Skeletal muscle tissue (tissue), 4 donors: ENCODE measurements around the gene PLEK2. TPM values are rescaled to one million over a fixed set of nuclear protein-coding genes. Genes with fewer than 3 reads are reported as not detected.
A peak's percentile ranks its signal among the peaks of the same experiment; 100 is the strongest.

Experiments
- H3K27ac ChIP-seq: one replicate; pipeline ENCODE4 v1.7.0; 2013; ENCODE audit warnings: mild to moderate bottlenecking, low read depth, low read length, inconsistent platforms
- H3K27me3 ChIP-seq, 3 donors: one replicate each; pipeline ENCODE4 v1.7.0; 2013; ENCODE audit warnings: low read length in 3 of 3; ENCODE audit not compliant: control insufficient read depth in 3 of 3, insufficient read depth in 3 of 3
- H3K36me3 ChIP-seq, 3 donors: one replicate each; pipeline ENCODE4 v1.7.0; 2013; ENCODE audit warnings: low read length in 3 of 3; ENCODE audit not compliant: control insufficient read depth in 3 of 3, insufficient read depth in 3 of 3
- H3K4me1 ChIP-seq, 3 donors: one replicate each; pipeline ENCODE4 v1.7.0; 2013; ENCODE audit warnings: low read length in 3 of 3, mild to moderate bottlenecking in 3 of 3; ENCODE audit not compliant: control insufficient read depth in 3 of 3, insufficient read depth in 3 of 3
- H3K4me3 ChIP-seq, 3 donors: one replicate each; pipeline ENCODE4 v1.7.0; 2013; ENCODE audit warnings: low read length in 3 of 3
- H3K9ac ChIP-seq, 3 donors: one replicate each; pipeline ENCODE4 v1.7.0; 2013; ENCODE audit warnings: low read length in 3 of 3, mild to moderate bottlenecking in 3 of 3, moderate library complexity in 2 of 3, low read depth in 1 of 3
- H3K9me3 ChIP-seq, 3 donors: one replicate each; pipeline ENCODE4 v1.7.0; 2013; ENCODE audit warnings: low read length in 3 of 3; ENCODE audit not compliant: control insufficient read depth in 3 of 3
- total RNA-seq: library from RNA; depleted of rRNA; stranded (reverse); fragments of >200 nt; gene quantifications from one replicate; pipeline ENCODE4 v1.2.3, GENCODE V29; 2014
- donor health status: Osteomylitis.

The PLEK2 gene
- total RNA-seq, 1 donor from 2014 or later, result 3.7 TPM

- no peak overlapping the region for H3K4me3 ChIP-seq
- peaks cover 4 to 12% (median 6%) of the 10 kb centered on the region in 3 donors for H3K4me1 ChIP-seq
- H3K27ac ChIP-seq, result no peak overlapping the region
- no peak overlapping the region for H3K9ac ChIP-seq
- H3K9me3 ChIP-seq, result no peaks in the 10 kb centered on the region
- no peaks in the 10 kb centered on the region for H3K36me3 ChIP-seq
- H3K27me3 ChIP-seq, result no peaks in the 10 kb centered on the region
Observed at GRCh38 chr14:67446371-67447032, 34.5 kb upstream of the PLEK2 start.

GRCh38 chr14:67444395-67444794 lies 32.4 kb upstream of the PLEK2 start:
- Histone ChIP-seq H3K4me3 (no peak overlapping the region), H3K9ac (no peak overlapping the region), H3K27me3 (no peaks in the 10 kb centered on the region), H3K9me3 (no peaks in the 10 kb centered on the region), H3K36me3 (no peaks in the 10 kb centered on the region), H3K27ac (no peak overlapping the region), H3K4me1 (peaks cover 4 to 13% (median 6%) of the 10 kb centered on the region in 3 donors)

DNA sequence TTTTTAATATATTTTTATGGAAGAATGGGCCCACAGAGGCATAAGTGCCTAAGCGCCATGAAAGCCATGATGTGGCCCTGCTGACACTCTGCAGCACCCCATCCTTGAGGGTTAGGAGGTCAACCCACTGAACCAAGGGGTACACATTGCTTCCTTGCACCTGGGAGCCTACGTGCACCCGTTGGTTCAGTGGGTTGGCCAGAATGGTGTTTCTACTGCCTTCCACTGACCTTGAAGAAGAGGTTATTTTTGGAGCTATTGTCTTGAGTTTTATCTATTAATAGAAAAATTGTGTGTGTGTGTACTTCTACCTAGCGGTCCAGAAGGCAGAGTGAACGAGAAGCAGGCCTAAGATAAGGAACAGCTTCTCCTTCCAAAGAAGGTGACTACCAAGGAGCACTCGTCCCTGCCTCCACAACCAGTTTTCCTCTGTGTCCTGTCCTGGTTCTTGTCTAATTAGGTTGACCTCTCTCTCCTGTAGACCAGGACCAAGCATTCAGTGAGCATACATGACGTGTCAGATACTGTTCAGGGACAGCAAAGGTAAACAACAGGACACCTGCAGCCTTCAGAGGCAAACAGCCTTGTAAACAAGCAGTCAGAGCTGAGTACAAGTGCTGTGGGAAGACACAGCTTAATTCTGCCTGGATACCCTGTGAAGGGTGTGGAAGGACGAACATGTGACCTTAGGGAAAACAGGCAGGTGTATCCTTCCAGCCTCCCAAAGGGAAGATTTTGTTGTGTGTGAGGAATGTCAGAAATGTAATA lies 30.4 kb upstream of the PLEK2 start:
- H3K9ac ChIP-seq, result peak overlapping the region in 1 of 3 donors; percentile 33
- H3K27ac ChIP-seq, result no peak overlapping the region
- no peaks in the 10 kb centered on the region for H3K36me3 ChIP-seq
- H3K4me1 ChIP-seq, result peaks cover 6 to 13% (median 7%) of the 10 kb centered on the region in 3 donors
- H3K27me3 ChIP-seq, result no peaks in the 10 kb centered on the region
- H3K4me3 ChIP-seq, result no peak overlapping the region
- H3K9me3 ChIP-seq, result no peaks in the 10 kb centered on the region

GRCh38 chr14:67441672-67442071 lies 29.7 kb upstream of the PLEK2 start:
- Histone ChIP-seq H3K9ac (no peak overlapping the region), H3K9me3 (no peaks in the 10 kb centered on the region), H3K4me3 (no peak overlapping the region), H3K27me3 (no peaks in the 10 kb centered on the region), H3K4me1 (peaks cover 5 to 13% (median 7%) of the 10 kb centered on the region in 3 donors), H3K27ac (no peak overlapping the region), H3K36me3 (no peaks in the 10 kb centered on the region)

- Histone ChIP-seq H3K4me3 (no peak overlapping the region), H3K9me3 (no peaks in the 10 kb centered on the region), H3K27me3 (no peaks in the 10 kb centered on the region), H3K27ac (no peak overlapping the region), H3K4me1 (peaks cover 4 to 17% (median 7%) of the 10 kb centered on the region in 3 donors), H3K9ac (no peak overlapping the region), H3K36me3 (no peaks in the 10 kb centered on the region)
Observed at GRCh38 chr14:67441256-67441655, 29.3 kb upstream of the PLEK2 start.

GRCh38 chr14:67440513-67440912 lies 28.5 kb upstream of the PLEK2 start:
- H3K4me3 ChIP-seq, result no peak overlapping the region
- H3K27ac ChIP-seq, result no peak overlapping the region
- H3K9me3 ChIP-seq, result no peaks in the 10 kb centered on the region
- no peaks in the 10 kb centered on the region for H3K36me3 ChIP-seq
- H3K9ac ChIP-seq, result no peak overlapping the region
- peaks cover 8 to 23% (median 14%) of the 10 kb centered on the region in 3 donors for H3K4me1 ChIP-seq
- H3K27me3 ChIP-seq, result no peaks in the 10 kb centered on the region

GRCh38 chr14:67438969-67439368 lies 27.0 kb upstream of the PLEK2 start:
- Histone ChIP-seq H3K9ac (no peak overlapping the region), H3K27me3 (no peaks in the 10 kb centered on the region), H3K36me3 (no peaks in the 10 kb centered on the region), H3K9me3 (no peaks in the 10 kb centered on the region), H3K27ac (no peak overlapping the region), H3K4me1 (peaks cover 12 to 21% (median 20%) of the 10 kb centered on the region in 3 donors), H3K4me3 (no peak overlapping the region)

GRCh38 chr14:67436006-67436866 lies 24.3 kb upstream of the PLEK2 start:
- Histone ChIP-seq H3K9ac (peak overlapping the region in 1 of 3 donors; percentile 19), H3K27me3 (no peaks in the 10 kb centered on the region), H3K4me3 (no peak overlapping the region), H3K27ac (no peak overlapping the region), H3K9me3 (no peaks in the 10 kb centered on the region), H3K4me1 (peaks cover 27 to 36% (median 30%) of the 10 kb centered on the region in 3 donors), H3K36me3 (no peaks in the 10 kb centered on the region)

- Histone ChIP-seq H3K4me1 (peaks cover 27 to 36% (median 30%) of the 10 kb centered on the region in 3 donors), H3K4me3 (no peak overlapping the region), H3K9ac (no peak overlapping the region), H3K27ac (no peak overlapping the region), H3K27me3 (no peaks in the 10 kb centered on the region), H3K36me3 (no peaks in the 10 kb centered on the region), H3K9me3 (no peaks in the 10 kb centered on the region)
Observed at GRCh38 chr14:67435603-67436002, 23.6 kb upstream of the PLEK2 start.
